Transverse colon (tissue), 4 donors: Measurements from ENCODE around the gene SYNJ2.

Source experiments
- EP300 ChIP-seq: sonication (generic); formaldehyde crosslinking; IDR thresholded peaks from one replicate; pipeline ENCODE4 v1.6.1; 2017; ENCODE audit warnings: antibody characterized with exemption, low read depth
- POLR2A ChIP-seq: fragments of 450-650 bp; IDR thresholded peaks from one replicate; pipeline ENCODE4 v1.6.1; 2016; ENCODE audit warnings: antibody characterized with exemption, mild to moderate bottlenecking, moderate library complexity
- POLR2AphosphoS5 ChIP-seq, 3 donors: sonication (generic); formaldehyde crosslinking; IDR thresholded peaks; one replicate each; pipeline ENCODE4 v1.6.1; 2016; ENCODE audit warnings: antibody characterized with exemption in 3 of 3
- TF ChIP-seq, protein P1 (sequence below), 5 experiments: fragments of 200-600 bp in 3 of 5; fragments of 450-650 bp in 2 of 5; sonication (generic) in 3 of 5; IDR thresholded peaks; 1 replicate in 2 of 5; 2 replicates in 3 of 5; pipeline ENCODE4 v1.5.1; 2016 to 2017; ENCODE audit warnings: antibody characterized with exemption in 5 of 5, inconsistent platforms in 3 of 5, mild to moderate bottlenecking in 2 of 5, moderate library complexity in 1 of 5

DNA sequence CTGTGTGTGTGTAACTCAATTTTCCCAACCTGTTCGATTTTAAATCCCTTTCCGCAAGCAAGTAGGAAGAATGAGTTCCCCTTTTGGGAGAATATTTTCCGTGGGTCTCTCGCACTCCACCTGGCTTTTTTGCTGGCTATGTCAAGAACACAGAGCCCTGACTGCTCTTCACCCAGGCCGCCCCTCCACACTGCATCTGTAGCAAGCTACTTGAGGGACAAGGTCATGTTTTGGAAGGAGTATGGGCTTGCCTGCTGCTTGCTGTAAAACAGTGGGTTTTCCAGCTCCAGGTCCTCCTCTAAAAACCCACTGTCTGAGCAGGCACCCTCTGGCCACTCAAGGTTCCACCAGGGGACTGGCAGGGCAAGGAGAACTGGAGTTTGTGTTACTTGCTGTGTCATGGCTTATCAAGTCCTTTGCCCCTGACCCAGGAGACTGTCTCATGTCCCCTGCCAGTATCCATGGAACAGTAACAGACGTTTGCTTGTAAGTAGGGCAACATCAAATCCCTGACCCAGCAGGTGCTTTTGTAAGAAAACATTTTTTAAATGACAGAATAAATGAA is 35.5 kb upstream of the SYNJ2 start:
- TF ChIP-seq, protein P1, sequence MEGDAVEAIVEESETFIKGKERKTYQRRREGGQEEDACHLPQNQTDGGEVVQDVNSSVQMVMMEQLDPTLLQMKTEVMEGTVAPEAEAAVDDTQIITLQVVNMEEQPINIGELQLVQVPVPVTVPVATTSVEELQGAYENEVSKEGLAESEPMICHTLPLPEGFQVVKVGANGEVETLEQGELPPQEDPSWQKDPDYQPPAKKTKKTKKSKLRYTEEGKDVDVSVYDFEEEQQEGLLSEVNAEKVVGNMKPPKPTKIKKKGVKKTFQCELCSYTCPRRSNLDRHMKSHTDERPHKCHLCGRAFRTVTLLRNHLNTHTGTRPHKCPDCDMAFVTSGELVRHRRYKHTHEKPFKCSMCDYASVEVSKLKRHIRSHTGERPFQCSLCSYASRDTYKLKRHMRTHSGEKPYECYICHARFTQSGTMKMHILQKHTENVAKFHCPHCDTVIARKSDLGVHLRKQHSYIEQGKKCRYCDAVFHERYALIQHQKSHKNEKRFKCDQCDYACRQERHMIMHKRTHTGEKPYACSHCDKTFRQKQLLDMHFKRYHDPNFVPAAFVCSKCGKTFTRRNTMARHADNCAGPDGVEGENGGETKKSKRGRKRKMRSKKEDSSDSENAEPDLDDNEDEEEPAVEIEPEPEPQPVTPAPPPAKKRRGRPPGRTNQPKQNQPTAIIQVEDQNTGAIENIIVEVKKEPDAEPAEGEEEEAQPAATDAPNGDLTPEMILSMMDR (IDR thresholded peaks at IDR 0.05): no peak
- no peak for TF ChIP-seq EP300
- no peak for TF ChIP-seq POLR2AphosphoS5 (IDR thresholded peaks at IDR 0.05)
- no peak for TF ChIP-seq POLR2A
